Mesenchymal stem cell (in vitro differentiated cells and primary cell): Measurements from ENCODE around the gene LRRD1.

ENCODE experiments used
- DNase-seq: peaks from one replicate; pipeline ENCODE4 v3.0.0-alpha.2; 2013
- H2AFZ ChIP-seq: one replicate; pipeline ENCODE4 v1.6.1; 2013; ENCODE audit warnings: low read depth, mild to moderate bottlenecking, control low read depth, inconsistent platforms, low read length, moderate library complexity
- H2AK5ac ChIP-seq: 2 replicates; pipeline ENCODE4 v1.6.1; 2013; ENCODE audit warnings: low read length, moderate library complexity, mild to moderate bottlenecking, inconsistent platforms; ENCODE audit not compliant: severe bottlenecking
- H2BK120ac ChIP-seq: one replicate; pipeline ENCODE4 v1.6.1; 2013; ENCODE audit warnings: low read depth, mild to moderate bottlenecking, inconsistent platforms, low read length, moderate library complexity
- H2BK12ac ChIP-seq, 2 experiments: one replicate each; pipeline ENCODE4 v1.6.1; 2013; ENCODE audit warnings: inconsistent platforms in 2 of 2, low read length in 2 of 2, mild to moderate bottlenecking in 2 of 2, moderate library complexity in 2 of 2, control low read depth in 1 of 2
- H2BK15ac ChIP-seq: one replicate; pipeline ENCODE4 v1.6.1; 2013; ENCODE audit warnings: mild to moderate bottlenecking, low read depth, inconsistent platforms; ENCODE audit not compliant: poor library complexity, severe bottlenecking
- H2BK5ac ChIP-seq: 2 replicates; pipeline ENCODE4 v1.6.1; 2013; ENCODE audit warnings: low read depth, mild to moderate bottlenecking, low read length, control low read depth, inconsistent platforms; ENCODE audit not compliant: poor library complexity, severe bottlenecking
- H3K14ac ChIP-seq, 2 experiments: one replicate each; pipeline ENCODE4 v1.6.1; 2013; ENCODE audit warnings: inconsistent platforms in 2 of 2, low read length in 2 of 2, control low read depth in 1 of 2, mild to moderate bottlenecking in 1 of 2, moderate library complexity in 1 of 2
- H3K18ac ChIP-seq, 2 experiments: one replicate each; pipeline ENCODE4 v1.6.1; 2013; ENCODE audit warnings: inconsistent platforms in 2 of 2, low read length in 2 of 2, control low read depth in 1 of 2, low read depth in 1 of 2, mild to moderate bottlenecking in 1 of 2
- H3K23ac ChIP-seq, 2 experiments: one replicate each; pipeline ENCODE4 v1.6.1; 2013; ENCODE audit warnings: inconsistent platforms in 2 of 2, low read length in 2 of 2, mild to moderate bottlenecking in 2 of 2, moderate library complexity in 2 of 2, control low read depth in 1 of 2
- H3K27ac ChIP-seq: 2 replicates; pipeline ENCODE4 v1.5.1; 2013; ENCODE audit warnings: mild to moderate bottlenecking, moderate library complexity, low read length, control low read depth, inconsistent platforms; ENCODE audit not compliant: poor library complexity, severe bottlenecking
- H3K27me3 ChIP-seq, 2 experiments: 2 replicates each; pipeline versions ENCODE4 v1.6.1 to v1.7.0; 2013; ENCODE audit warnings: low read length in 2 of 2, mild to moderate bottlenecking in 2 of 2, moderate library complexity in 2 of 2, control low read depth in 1 of 2, inconsistent platforms in 1 of 2; ENCODE audit not compliant: control insufficient read depth in 1 of 2, insufficient read depth in 1 of 2
- H3K36me3 ChIP-seq, 2 experiments: 2 replicates each; pipeline versions ENCODE4 v1.6.1 to v1.7.0; 2013; ENCODE audit warnings: low read length in 2 of 2, control low read depth in 1 of 2, inconsistent platforms in 1 of 2, low read depth in 1 of 2, mild to moderate bottlenecking in 1 of 2; ENCODE audit not compliant: insufficient read depth in 2 of 2, control insufficient read depth in 1 of 2
- H3K4ac ChIP-seq, 2 experiments: one replicate each; pipeline ENCODE4 v1.6.1; 2013; ENCODE audit warnings: inconsistent platforms in 2 of 2, low read length in 2 of 2, mild to moderate bottlenecking in 2 of 2, moderate library complexity in 2 of 2, control low read depth in 1 of 2, low read depth in 1 of 2
- H3K4me1 ChIP-seq: 2 replicates; pipeline ENCODE4 v1.6.1; 2013; ENCODE audit warnings: low read depth, low read length, control low read depth; ENCODE audit not compliant: control insufficient read depth, insufficient read depth
- H3K4me2 ChIP-seq: 2 replicates; pipeline ENCODE4 v1.6.1; 2013; ENCODE audit warnings: low read length, mild to moderate bottlenecking, inconsistent platforms; ENCODE audit not compliant: poor library complexity, severe bottlenecking
- H3K4me3 ChIP-seq, 2 experiments: 2 replicates each; pipeline versions ENCODE4 v1.5.1 to v1.7.0; 2013; ENCODE audit warnings: low read length in 2 of 2, mild to moderate bottlenecking in 2 of 2, control low read depth in 1 of 2, low read depth in 1 of 2; ENCODE audit not compliant: insufficient read depth in 1 of 2
- H3K79me1 ChIP-seq: replicated peaks from 2 replicates; pipeline ENCODE4 v1.6.1; 2013; ENCODE audit warnings: mild to moderate bottlenecking, control low read depth, low read length, inconsistent platforms; ENCODE audit not compliant: poor library complexity, severe bottlenecking
- H3K9ac ChIP-seq: 2 replicates; pipeline ENCODE4 v1.7.0; 2013; ENCODE audit warnings: mild to moderate bottlenecking, low read length, moderate library complexity
- H3K9me3 ChIP-seq: 2 replicates; pipeline ENCODE4 v1.7.0; 2013; ENCODE audit warnings: mild to moderate bottlenecking, low read length; ENCODE audit not compliant: control insufficient read depth
- H4K8ac ChIP-seq: one replicate; pipeline ENCODE4 v1.6.1; 2013; ENCODE audit warnings: inconsistent platforms, mild to moderate bottlenecking, low read length, moderate library complexity
- H4K91ac ChIP-seq: one replicate; pipeline ENCODE4 v1.6.1; 2013; ENCODE audit warnings: mild to moderate bottlenecking, low read length, inconsistent platforms
- WGBS: methylation state at CpG from one replicate; pipeline ENCODE4 v1.1.7; 2013; ENCODE audit warnings: mixed read lengths; 5-methylcytosine and 5-hydroxymethylcytosine counted together

Gene LRRD1

DNA sequence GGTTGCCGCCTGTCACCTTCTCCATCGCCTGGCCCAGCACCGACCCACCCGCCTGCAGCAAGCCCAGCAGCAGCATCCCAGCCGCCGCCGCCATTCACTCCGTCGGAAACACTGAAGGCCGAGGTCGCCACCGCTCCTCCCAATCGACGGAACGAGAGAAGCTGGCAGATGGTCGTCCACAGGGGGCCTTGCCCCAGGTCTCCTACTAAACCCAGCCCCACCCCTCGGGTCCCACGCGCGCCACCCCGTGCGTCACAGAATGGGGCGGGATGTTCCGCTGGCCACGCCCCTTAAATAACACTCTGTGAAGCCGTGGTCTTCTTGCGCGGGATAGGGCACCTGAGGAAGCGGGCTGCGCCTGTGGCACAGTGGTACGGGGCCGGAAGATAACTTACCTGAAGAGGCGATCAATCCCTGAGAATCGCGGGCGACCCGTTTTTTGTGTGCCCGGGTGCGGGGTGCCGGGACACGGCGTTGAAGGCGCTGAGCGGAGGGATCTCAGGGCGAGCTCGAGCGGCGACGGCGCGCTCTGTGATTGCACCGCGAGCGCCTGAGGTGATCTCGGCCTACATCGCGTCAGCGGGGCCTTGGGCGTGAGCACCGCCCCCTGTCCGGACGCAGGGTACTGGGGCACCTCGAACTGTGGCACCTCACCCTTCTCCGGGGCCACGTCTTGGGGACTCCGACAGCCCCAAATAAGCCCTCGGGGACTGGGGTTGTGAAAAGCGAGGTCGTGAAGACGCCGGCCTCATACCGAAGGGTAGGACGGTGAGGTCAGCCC, 44.5 kb downstream of the LRRD1 start, which contains the start of gene CYP51A1:
CYP51A1 (minus strand) TSS at position 207 of the 781 bp plus-strand sequence; CDS start at position 94, 113 bp downstream.
- H2BK5ac ChIP-seq = peak within 1 kb of the TSS; percentile 93
- 2% methylated on average over 67 of the region's 73 CpGs for WGBS

DNA sequence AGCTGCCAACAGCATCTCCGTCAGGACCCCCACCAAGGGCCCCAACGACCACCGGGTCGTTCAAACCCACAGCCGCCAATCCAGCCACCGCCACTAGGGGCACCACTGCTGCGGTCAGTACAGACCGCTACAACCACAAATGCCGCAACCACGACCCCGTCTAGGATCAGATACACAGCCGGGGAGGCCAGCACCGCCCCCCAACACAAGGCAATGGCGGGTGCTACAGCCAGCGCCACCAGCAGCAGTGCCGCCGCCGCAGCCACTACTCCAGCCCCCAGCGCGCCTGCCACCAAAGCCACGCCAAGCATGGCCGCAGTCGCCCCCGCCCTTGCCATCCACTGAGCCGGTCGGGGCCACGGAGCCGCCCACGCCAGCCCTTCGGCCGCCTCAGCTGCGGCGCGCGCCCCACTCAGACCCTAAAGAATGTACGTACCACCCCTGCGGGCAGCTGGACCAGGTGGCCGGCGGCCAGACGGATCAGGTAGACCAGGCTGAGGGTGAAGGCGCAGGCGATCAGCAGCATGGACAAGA, 45.1 kb downstream of the LRRD1 start:
- H3K9me3 ChIP-seq = no peaks in the 10 kb centered on the region
- no peak overlapping the region for H2BK5ac ChIP-seq
- H3K4me2 ChIP-seq = peak overlapping the region; percentile 74
- WGBS = under 1% methylated on average over 42 of the region's 42 CpGs
- H2BK15ac ChIP-seq = peak overlapping the region; percentile 97
- peak overlapping the region; percentile 75 for H2AFZ ChIP-seq
- H3K4me1 ChIP-seq = no peaks in the 10 kb centered on the region
- H2AK5ac ChIP-seq = no peak overlapping the region
- H2BK12ac ChIP-seq = peak overlapping the region in 1 of 2 experiments; percentile 99
- peak overlapping the region; percentile 97 for H3K27ac ChIP-seq
- peak overlapping the region; percentile 92 to 99 for H3K18ac ChIP-seq
- peak overlapping the region; percentile 98 for H4K91ac ChIP-seq
- peak overlapping the region; percentile 94 to 95 for H3K4me3 ChIP-seq
- H3K36me3 ChIP-seq = peaks cover 0 to 28% of the 10 kb centered on the region in 2 experiments
- H3K4ac ChIP-seq = peak overlapping the region; percentile 85 to 99
- DNase-seq = peak; percentile 78
- H3K9ac ChIP-seq = peak overlapping the region; percentile 98
- H2BK120ac ChIP-seq = peak overlapping the region; percentile 95
- peak overlapping the region; percentile 81 for H4K8ac ChIP-seq
- H3K27me3 ChIP-seq = no peaks in the 10 kb centered on the region
- no peaks in the 10 kb centered on the region for H3K79me1 ChIP-seq
- peak overlapping the region in 1 of 2 experiments; percentile 99 for H3K14ac ChIP-seq
- peak overlapping the region; percentile 94 to 98 for H3K23ac ChIP-seq

More for the DNA sequence above, 44.5 kb downstream of the LRRD1 start, which contains the start of gene CYP51A1:
- Histone ChIP-seq H2AK5ac (no peak within 1 kb of the TSS), H3K18ac (peak within 1 kb of the TSS; percentile 92 to 99), H3K4me3 (peak within 1 kb of the TSS; percentile 94 to 95), H3K27me3 (no peaks in the 10 kb centered on the region), H2BK15ac (peak within 1 kb of the TSS; percentile 97), H3K36me3 (peaks cover 0 to 22% of the 10 kb centered on the region in 2 experiments), H3K9me3 (no peaks in the 10 kb centered on the region), H4K91ac (peak within 1 kb of the TSS; percentile 98), H2AFZ (peak within 1 kb of the TSS; percentile 75), H3K23ac (peak within 1 kb of the TSS; percentile 94 to 98), H2BK12ac (peak within 1 kb of the TSS; percentile 46 to 99), H4K8ac (peak within 1 kb of the TSS; percentile 99), H3K14ac (peak within 1 kb of the TSS in 1 of 2 experiments; percentile 99), H3K27ac (peak within 1 kb of the TSS; percentile 97), H3K4ac (peak within 1 kb of the TSS; percentile 85 to 99), H3K79me1 (no peaks in the 10 kb centered on the region), H2BK120ac (peak within 1 kb of the TSS; percentile 99), H3K9ac (peak within 1 kb of the TSS; percentile 98), H3K4me1 (no peaks in the 10 kb centered on the region), H3K4me2 (peak within 1 kb of the TSS; percentile 74)
- DNase-seq = peak; percentile 95

DNA sequence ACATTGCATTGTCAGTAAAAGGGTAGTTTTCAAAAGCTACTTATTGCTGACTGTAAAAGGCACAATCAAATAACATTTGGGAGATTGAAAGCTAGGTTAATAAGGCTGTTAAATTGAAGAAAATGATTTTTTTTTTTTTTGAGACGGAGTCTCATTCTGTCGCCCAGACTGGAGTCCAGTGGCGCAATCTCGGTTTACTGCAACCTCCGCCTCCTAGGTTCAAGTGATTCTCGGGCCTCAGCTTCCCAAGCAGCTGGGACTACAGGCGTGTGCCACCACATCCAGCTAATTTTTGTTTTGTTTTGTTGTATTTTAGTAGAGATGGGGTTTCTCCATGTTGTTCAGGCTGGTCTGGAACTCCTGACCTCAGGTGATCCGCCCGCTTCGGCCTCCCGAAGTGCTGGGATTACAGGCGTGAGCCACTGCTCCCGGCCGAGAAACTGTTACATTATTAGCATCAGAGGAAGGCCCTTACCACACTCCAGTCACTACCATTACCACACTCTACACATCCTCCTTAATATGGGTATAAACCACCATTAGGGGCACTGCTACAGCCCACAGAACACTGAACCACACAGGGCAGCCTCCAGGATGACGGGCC, 45.7 kb downstream of the LRRD1 start:
- Histone ChIP-seq H3K23ac (no peak overlapping the region), H3K4me2 (peak overlapping the region; percentile 74), H3K27me3 (no peaks in the 10 kb centered on the region), H2AFZ (no peak overlapping the region), H3K4ac (peak overlapping the region in 1 of 2 experiments; percentile 61), H3K9me3 (no peaks in the 10 kb centered on the region), H2AK5ac (no peak overlapping the region), H4K8ac (no peak overlapping the region), H3K79me1 (peaks cover 2% of the 10 kb centered on the region), H2BK5ac (no peak overlapping the region), H2BK15ac (no peak overlapping the region), H3K36me3 (peaks cover 3 to 34% of the 10 kb centered on the region in 2 experiments), H3K4me1 (no peaks in the 10 kb centered on the region), H3K27ac (no peak overlapping the region), H2BK120ac (no peak overlapping the region), H2BK12ac (no peak overlapping the region), H3K4me3 (peak overlapping the region; percentile 94 to 95), H3K14ac (no peak overlapping the region), H3K9ac (peak overlapping the region; percentile 98), H4K91ac (no peak overlapping the region), H3K18ac (peak overlapping the region in 1 of 2 experiments; percentile 99)
- DNase-seq = peak; percentile 42
- WGBS = 25% methylated on average over 15 of the region's 15 CpGs
